Liver (tissue), 3 donors: Measurements from ENCODE around the gene SPATA31C2.

ENCODE experiments used
- CTCF ChIP-seq: fragments of 150-350 bp; IDR thresholded peaks from 2 replicates; pipeline ENCODE4 v1.5.1; 2017; ENCODE audit warnings: improper control_type of control experiment, low read depth, low read length; ENCODE audit not compliant: missing input control
- EGR1 ChIP-seq, 2 donors: IDR thresholded peaks; 2 replicates each; pipeline ENCODE4 v1.6.1; 2016 to 2018; ENCODE audit warnings: antibody characterized with exemption in 2 of 2, low read depth in 2 of 2
- MAX ChIP-seq: IDR thresholded peaks from 2 replicates; pipeline ENCODE4 v1.6.1; 2016; ENCODE audit warnings: antibody characterized with exemption
- RXRA ChIP-seq, 2 donors: IDR thresholded peaks; 2 replicates each; pipeline ENCODE4 v1.6.1; 2017 to 2018; ENCODE audit warnings: antibody characterized with exemption in 2 of 2, mild to moderate bottlenecking in 1 of 2
- SP1 ChIP-seq: IDR thresholded peaks from 2 replicates; pipeline ENCODE4 v1.6.1; 2018; ENCODE audit warnings: antibody characterized with exemption, mild to moderate bottlenecking
- TAF1 ChIP-seq: conservative IDR thresholded peaks from 2 replicates; pipeline ENCODE4 v1.6.1; 2016; ENCODE audit warnings: antibody characterized with exemption, mild to moderate bottlenecking
- donor health status: healthy.
- donor health status: healthy.

GRCh38 chr9:88179062-88179521, 40.8 kb upstream of the SPATA31C2 start:
- TF ChIP-seq EGR1 (IDR thresholded peaks at IDR 0.05; ENCODE audit: low read depth in 2 of 2), result no peak
- no peak for TF ChIP-seq RXRA (IDR thresholded peaks at IDR 0.05)
- no peak for TF ChIP-seq SP1
- TF ChIP-seq CTCF, result no peak
- no peak for TF ChIP-seq MAX
- TF ChIP-seq TAF1, result no peak
